ENCODE results near the gene P2RY11. TPM values are rescaled to one million over a fixed set of nuclear protein-coding genes. Genes with fewer than 3 reads are reported as not detected.

P2RY11 gene
- total and polyA plus RNA-seq, 4 donors, result 0.68 to 5.3 (median 3.7) TPM

DNA sequence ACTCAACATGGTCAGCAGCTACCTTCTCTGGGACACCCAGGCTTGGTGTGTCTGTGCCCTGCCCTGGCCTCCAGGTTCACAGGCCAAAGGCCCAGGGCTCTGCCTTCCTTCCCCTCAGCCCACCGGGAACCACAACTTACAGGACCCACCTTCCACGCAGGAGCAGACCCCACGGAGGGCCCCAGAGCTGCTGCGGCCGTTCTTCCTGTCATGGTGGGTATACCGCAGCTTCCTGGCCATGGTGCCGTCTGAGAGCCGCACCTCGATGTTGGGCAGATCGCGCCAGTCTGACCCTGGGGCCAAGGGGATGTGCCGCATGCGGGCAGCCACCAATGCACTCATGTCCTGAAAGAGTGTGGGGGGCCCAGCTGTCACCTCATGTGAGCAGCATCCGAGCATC is 25.4 kb downstream of the P2RY11 start:
- TF ChIP-seq, protein P1, sequence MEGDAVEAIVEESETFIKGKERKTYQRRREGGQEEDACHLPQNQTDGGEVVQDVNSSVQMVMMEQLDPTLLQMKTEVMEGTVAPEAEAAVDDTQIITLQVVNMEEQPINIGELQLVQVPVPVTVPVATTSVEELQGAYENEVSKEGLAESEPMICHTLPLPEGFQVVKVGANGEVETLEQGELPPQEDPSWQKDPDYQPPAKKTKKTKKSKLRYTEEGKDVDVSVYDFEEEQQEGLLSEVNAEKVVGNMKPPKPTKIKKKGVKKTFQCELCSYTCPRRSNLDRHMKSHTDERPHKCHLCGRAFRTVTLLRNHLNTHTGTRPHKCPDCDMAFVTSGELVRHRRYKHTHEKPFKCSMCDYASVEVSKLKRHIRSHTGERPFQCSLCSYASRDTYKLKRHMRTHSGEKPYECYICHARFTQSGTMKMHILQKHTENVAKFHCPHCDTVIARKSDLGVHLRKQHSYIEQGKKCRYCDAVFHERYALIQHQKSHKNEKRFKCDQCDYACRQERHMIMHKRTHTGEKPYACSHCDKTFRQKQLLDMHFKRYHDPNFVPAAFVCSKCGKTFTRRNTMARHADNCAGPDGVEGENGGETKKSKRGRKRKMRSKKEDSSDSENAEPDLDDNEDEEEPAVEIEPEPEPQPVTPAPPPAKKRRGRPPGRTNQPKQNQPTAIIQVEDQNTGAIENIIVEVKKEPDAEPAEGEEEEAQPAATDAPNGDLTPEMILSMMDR (IDR thresholded peaks at IDR 0.05; ENCODE audit: low read depth, low read length, missing input control), result no peak
- no peak for TF ChIP-seq GABPA (IDR thresholded peaks at IDR 0.05 in 1 of 2, conservative IDR thresholded peaks at IDR 0.05 in 1 of 2)
- no peak for TF ChIP-seq SP1 (IDR thresholded peaks at IDR 0.05)
- TF ChIP-seq EGR1 (IDR thresholded peaks at IDR 0.05; ENCODE audit: low read depth in 2 of 2), result no peak
- TF ChIP-seq, protein P2, sequence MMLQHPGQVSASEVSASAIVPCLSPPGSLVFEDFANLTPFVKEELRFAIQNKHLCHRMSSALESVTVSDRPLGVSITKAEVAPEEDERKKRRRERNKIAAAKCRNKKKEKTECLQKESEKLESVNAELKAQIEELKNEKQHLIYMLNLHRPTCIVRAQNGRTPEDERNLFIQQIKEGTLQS (IDR thresholded peaks at IDR 0.05), result no peak
- TF ChIP-seq, protein P3, sequence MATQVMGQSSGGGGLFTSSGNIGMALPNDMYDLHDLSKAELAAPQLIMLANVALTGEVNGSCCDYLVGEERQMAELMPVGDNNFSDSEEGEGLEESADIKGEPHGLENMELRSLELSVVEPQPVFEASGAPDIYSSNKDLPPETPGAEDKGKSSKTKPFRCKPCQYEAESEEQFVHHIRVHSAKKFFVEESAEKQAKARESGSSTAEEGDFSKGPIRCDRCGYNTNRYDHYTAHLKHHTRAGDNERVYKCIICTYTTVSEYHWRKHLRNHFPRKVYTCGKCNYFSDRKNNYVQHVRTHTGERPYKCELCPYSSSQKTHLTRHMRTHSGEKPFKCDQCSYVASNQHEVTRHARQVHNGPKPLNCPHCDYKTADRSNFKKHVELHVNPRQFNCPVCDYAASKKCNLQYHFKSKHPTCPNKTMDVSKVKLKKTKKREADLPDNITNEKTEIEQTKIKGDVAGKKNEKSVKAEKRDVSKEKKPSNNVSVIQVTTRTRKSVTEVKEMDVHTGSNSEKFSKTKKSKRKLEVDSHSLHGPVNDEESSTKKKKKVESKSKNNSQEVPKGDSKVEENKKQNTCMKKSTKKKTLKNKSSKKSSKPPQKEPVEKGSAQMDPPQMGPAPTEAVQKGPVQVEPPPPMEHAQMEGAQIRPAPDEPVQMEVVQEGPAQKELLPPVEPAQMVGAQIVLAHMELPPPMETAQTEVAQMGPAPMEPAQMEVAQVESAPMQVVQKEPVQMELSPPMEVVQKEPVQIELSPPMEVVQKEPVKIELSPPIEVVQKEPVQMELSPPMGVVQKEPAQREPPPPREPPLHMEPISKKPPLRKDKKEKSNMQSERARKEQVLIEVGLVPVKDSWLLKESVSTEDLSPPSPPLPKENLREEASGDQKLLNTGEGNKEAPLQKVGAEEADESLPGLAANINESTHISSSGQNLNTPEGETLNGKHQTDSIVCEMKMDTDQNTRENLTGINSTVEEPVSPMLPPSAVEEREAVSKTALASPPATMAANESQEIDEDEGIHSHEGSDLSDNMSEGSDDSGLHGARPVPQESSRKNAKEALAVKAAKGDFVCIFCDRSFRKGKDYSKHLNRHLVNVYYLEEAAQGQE (IDR thresholded peaks at IDR 0.05), result no peak
- TF ChIP-seq, protein P4, sequence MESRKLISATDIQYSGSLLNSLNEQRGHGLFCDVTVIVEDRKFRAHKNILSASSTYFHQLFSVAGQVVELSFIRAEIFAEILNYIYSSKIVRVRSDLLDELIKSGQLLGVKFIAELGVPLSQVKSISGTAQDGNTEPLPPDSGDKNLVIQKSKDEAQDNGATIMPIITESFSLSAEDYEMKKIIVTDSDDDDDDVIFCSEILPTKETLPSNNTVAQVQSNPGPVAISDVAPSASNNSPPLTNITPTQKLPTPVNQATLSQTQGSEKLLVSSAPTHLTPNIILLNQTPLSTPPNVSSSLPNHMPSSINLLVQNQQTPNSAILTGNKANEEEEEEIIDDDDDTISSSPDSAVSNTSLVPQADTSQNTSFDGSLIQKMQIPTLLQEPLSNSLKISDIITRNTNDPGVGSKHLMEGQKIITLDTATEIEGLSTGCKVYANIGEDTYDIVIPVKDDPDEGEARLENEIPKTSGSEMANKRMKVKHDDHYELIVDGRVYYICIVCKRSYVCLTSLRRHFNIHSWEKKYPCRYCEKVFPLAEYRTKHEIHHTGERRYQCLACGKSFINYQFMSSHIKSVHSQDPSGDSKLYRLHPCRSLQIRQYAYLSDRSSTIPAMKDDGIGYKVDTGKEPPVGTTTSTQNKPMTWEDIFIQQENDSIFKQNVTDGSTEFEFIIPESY (IDR thresholded peaks at IDR 0.05), result no peak
- TF ChIP-seq FOXA1 (IDR thresholded peaks at IDR 0.05), result no peak
- TF ChIP-seq HNF4G (IDR thresholded peaks at IDR 0.05), result no peak
- TF ChIP-seq RAD21 (IDR thresholded peaks at IDR 0.05), result no peak
- TF ChIP-seq, protein P5, sequence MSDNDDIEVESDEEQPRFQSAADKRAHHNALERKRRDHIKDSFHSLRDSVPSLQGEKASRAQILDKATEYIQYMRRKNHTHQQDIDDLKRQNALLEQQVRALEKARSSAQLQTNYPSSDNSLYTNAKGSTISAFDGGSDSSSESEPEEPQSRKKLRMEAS (IDR thresholded peaks at IDR 0.05), result no peak
- no peak for TF ChIP-seq NR2F2 (IDR thresholded peaks at IDR 0.05)
- no peak for TF ChIP-seq TAF1 (conservative IDR thresholded peaks at IDR 0.05)
- no peak for TF ChIP-seq FOXA2 (IDR thresholded peaks at IDR 0.05)
- no peak for TF ChIP-seq HNF4A (conservative IDR thresholded peaks at IDR 0.05)
- TF ChIP-seq JUND (IDR thresholded peaks at IDR 0.05), result no peak
- TF ChIP-seq YY1 (IDR thresholded peaks at IDR 0.05), result no peak
- TF ChIP-seq RXRA (IDR thresholded peaks at IDR 0.05), result no peak
- Histone ChIP-seq H3K36me3 (ENCODE audit: control insufficient read depth in 4 of 4, insufficient read depth in 3 of 4, low read depth in 1 of 4, low read length in 3 of 4) (peaks cover 34 to 77% (median 38%) of the 10 kb centered on the region in 4 donors), H3K9me3 (ENCODE audit: control insufficient read depth in 4 of 4, low read length in 3 of 4) (no peaks in the 10 kb centered on the region), H3K4me3 (ENCODE audit: low read depth in 1 of 3, low read length in 3 of 3) (no peak overlapping the region), H3K4me1 (ENCODE audit: control insufficient read depth in 4 of 4, insufficient read depth in 4 of 4, low read length in 3 of 4) (no peaks in the 10 kb centered on the region), H3K27me3 (ENCODE audit: control insufficient read depth in 4 of 4, insufficient read depth in 4 of 4, low read length in 3 of 4) (no peaks in the 10 kb centered on the region), H3K9ac (ENCODE audit: low read depth in 1 of 2, low read length in 2 of 2) (no peak overlapping the region), H3K27ac (ENCODE audit: low read depth in 1 of 2, low read length in 2 of 2) (no peak overlapping the region)
- WGBS, result 97% methylated on average over 14 of the region's 14 CpGs
- no peak for DNase-seq (ENCODE audit: low spot score)

Data from liver (tissue), 9 donors.